Tibial artery (tissue), 4 donors: ENCODE results near the gene PSMD13.
"Not testable (repeated sequence)": the region's sequence is repeated elsewhere in the genome, so short reads cannot be mapped to it uniquely, and the experiment has no call there.

Experiments
- DNase-seq, 2 donors: peaks; one replicate each; pipeline ENCODE4 v3.0.0-alpha.2; 2019
- H3K27ac ChIP-seq, 2 donors: fragments of 200-600 bp; sonication (generic) in 1 of 2; 1 replicate in 1 of 2; 2 replicates in 1 of 2; pipeline ENCODE4 v1.5.1; 2018 to 2019; ENCODE audit warnings: mild to moderate bottlenecking in 1 of 2
- H3K27me3 ChIP-seq, 2 donors: fragments of 200-600 bp; sonication (generic) in 1 of 2; one replicate each; pipeline versions ENCODE4 v1.5.1 to v1.6.0; 2016 to 2019
- H3K36me3 ChIP-seq, 3 donors: fragments of 200-600 bp; sonication (generic) in 2 of 3; one replicate each; pipeline ENCODE4 v1.5.1; 2016 to 2019; ENCODE audit warnings: mild to moderate bottlenecking in 2 of 3
- H3K4me1 ChIP-seq, 4 donors: fragments of 200-600 bp; sonication (generic) in 2 of 4; 1 replicate in 3 of 4; 2 replicates in 1 of 4; pipeline ENCODE4 v1.5.1; 2016 to 2019
- H3K4me3 ChIP-seq, 2 donors: fragments of 200-600 bp; sonication (generic) in 1 of 2; 1 replicate in 1 of 2; 2 replicates in 1 of 2; pipeline ENCODE4 v1.5.1; 2018 to 2019; ENCODE audit warnings: mild to moderate bottlenecking in 2 of 2
- H3K9me3 ChIP-seq, 3 donors: fragments of 200-600 bp; sonication (generic) in 1 of 3; one replicate each; pipeline ENCODE4 v1.5.1; 2016 to 2019
- CTCF ChIP-seq, 2 experiments: fragments of 200-600 bp in 1 of 2; fragments of 450-650 bp in 1 of 2; IDR thresholded peaks; one replicate each; pipeline ENCODE4 v1.5.1; 2017 to 2019; ENCODE audit warnings: antibody characterized with exemption in 2 of 2, mild to moderate bottlenecking in 1 of 2, moderate library complexity in 1 of 2
- intact Hi-C: fragments of 100-400 bp; cut with DNase I; formaldehyde crosslinking; loops from one replicate; pipeline ENCODE4 v1.15.0; 2023; ENCODE audit warnings: low total_unique reads

Gene PSMD13

DNA sequence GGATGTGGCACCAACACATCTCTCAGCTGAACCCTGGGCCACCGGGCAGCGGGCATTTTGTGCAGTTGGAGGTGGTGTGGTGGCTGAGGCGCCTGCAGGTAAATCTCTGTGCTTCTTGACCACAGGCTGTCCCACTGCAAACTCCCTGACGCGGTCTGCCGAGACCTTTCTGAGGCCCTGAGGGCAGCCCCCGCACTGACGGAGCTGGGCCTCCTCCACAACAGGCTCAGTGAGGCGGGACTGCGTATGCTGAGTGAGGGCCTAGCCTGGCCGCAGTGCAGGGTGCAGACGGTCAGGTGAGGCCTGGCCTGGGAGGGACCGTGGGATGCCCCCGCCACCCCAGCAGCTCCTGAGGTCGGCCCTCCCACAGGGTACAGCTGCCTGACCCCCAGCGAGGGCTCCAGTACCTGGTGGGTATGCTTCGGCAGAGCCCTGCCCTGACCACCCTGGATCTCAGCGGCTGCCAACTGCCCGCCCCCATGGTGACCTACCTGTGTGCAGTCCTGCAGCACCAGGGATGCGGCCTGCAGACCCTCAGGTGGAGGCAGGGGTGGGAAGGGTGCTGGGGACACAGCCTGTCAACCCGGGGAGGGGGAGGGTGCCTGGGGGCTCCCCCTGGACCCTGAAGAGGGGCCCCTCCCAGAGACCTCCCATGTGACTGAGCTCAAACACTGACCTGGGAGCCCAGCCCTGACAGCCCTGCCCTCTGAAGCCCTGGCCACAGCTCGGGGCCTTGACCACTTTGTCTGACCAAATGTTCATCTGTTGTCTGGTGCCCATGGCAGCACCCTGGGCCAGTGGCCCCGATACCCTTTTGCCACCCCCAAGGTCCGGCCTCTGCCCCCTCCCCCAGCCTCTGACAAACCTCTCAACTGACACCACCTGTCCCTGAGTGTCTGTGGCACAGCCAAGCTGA lies 47.6 kb downstream of the PSMD13 start:
- no peaks in the 10 kb centered on the region for H3K36me3 ChIP-seq
- no peak overlapping the region for H3K4me3 ChIP-seq
- H3K27ac ChIP-seq = no peak overlapping the region
- DNase-seq = peak in 1 of 2 donors; percentile 60
- peaks cover 0 to 35% (median 24%) of the 10 kb centered on the region in 4 donors for H3K4me1 ChIP-seq
- intact Hi-C loops = no loop called here
- H3K9me3 ChIP-seq = no peaks in the 10 kb centered on the region
- peaks cover 0 to 69% of the 10 kb centered on the region in 2 donors for H3K27me3 ChIP-seq
- TF ChIP-seq CTCF (IDR thresholded peaks at IDR 0.05) = no peak

DNA sequence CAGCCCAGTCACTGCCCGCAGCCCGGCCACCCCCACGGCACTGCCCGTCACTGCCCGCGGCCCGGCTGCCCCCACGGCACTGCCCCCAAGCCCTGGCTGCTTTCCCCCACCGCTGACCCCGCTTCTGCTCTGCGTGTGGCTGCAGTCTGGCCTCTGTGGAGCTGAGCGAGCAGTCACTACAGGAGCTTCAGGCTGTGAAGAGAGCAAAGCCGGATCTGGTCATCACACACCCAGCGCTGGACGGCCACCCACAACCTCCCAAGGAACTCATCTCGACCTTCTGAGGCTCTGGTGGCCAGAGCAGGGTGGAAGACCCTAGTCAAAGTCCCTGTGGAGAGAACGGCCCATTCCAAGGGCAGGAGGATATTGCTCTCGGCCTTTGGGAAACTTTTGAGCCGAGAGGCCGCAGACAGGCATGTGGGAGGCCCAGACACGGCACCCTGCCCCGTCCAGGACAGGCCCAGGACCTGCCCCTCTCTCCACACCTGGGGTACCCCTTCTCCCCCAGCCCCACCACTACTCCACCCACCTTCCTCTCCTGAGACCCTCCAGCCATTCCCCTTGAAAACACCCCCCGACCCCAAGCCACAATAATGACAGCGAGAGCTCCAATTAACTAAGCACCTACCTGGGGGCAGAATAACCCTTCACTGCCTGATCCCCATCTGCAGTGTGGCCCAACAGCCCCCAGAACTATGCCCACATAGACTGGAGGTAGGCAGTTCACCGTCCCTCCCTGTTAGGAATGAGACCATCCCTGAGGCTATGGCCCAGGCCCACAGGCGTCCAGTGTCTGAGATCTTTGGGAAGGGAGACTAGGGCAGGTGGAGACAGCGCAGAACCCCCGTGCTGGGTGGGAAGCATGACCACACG lies 48.5 kb downstream of the PSMD13 start:
- intact Hi-C loops = no loop called here
- no peaks in the 10 kb centered on the region for H3K9me3 ChIP-seq
- no peak for TF ChIP-seq CTCF (IDR thresholded peaks at IDR 0.05)
- peaks cover 0 to 60% of the 10 kb centered on the region in 2 donors for H3K27me3 ChIP-seq
- peak in 1 of 2 donors; percentile 49 for DNase-seq
- H3K4me1 ChIP-seq = peaks cover 0 to 34% (median 24%) of the 10 kb centered on the region in 4 donors
- H3K27ac ChIP-seq = no peak overlapping the region
- H3K36me3 ChIP-seq = no peaks in the 10 kb centered on the region
- no peak overlapping the region for H3K4me3 ChIP-seq

DNA sequence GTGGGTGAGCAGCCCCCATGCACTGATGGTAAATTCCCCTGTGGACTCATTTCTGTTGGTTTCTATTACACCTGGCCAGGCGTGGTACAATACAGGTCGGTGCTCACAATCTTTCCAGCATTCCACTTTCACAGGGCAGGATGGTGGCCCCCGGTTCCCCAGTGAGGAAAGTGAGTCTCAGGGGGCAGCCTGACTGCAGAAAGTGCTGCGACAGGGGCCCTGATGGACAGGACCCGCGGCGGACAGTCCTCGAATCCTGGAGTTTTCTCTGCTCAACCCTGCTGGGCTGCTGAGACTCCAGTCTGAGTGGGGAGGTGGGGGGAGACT lies 49.1 kb downstream of the PSMD13 start:
- DNase-seq = peak in 1 of 2 donors; percentile 43
- H3K27me3 ChIP-seq = peaks cover 0 to 54% of the 10 kb centered on the region in 2 donors
- H3K27ac ChIP-seq = no peak overlapping the region
- no peak for TF ChIP-seq CTCF (IDR thresholded peaks at IDR 0.05)
- peaks cover 0 to 3% (median 0%) of the 10 kb centered on the region in 3 donors for H3K36me3 ChIP-seq
- no peaks in the 10 kb centered on the region for H3K9me3 ChIP-seq
- no peak overlapping the region for H3K4me3 ChIP-seq
- peaks cover 0 to 28% (median 23%) of the 10 kb centered on the region in 4 donors for H3K4me1 ChIP-seq
- intact Hi-C loops = no loop called here

DNA sequence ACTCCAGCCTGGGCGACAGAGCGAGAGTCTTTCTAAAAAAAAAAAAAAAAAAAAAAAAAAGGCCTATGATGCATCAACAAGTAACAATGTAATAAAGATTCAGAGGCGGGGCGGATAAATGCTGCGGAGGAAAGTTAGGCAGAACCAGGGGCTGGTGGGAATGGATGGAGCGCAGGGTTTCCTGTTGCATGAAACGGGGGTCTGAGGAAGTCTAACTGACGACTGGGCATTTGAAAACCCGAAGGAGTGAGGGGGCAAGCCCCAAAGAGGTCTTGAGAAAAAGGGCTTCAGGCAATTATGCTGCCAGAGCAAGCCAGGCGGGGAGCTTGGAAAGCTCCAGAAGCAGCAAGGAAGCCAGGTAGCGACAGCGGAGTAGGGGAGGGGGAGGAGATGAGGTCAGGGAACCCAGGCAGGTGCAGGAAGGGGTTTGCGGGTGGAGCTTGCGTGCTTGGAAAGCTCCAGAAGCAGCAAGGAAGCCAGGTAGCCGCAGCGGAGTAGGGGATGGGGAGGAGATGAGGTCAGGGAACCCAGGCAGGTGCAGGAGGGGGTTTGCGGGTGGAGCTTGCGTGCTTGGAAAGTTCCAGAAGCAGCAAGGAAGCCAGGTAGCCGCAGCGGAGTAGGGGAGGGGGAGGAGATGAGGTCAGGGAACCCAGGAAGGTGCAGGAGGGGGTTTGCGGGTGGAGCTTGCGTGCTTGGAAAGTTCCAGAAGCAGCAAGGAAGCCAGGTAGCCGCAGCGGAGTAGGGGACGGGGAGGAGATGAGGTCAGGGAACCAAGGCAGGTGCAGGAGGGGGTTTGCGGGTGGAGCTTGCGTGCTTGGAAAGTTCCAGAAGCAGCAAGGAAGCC lies 50.4 kb downstream of the PSMD13 start:
- peaks cover 0 to 21% (median 18%) of the 10 kb centered on the region in 4 donors for H3K4me1 ChIP-seq
- H3K9me3 ChIP-seq, H3K27ac ChIP-seq, H3K4me3 ChIP-seq, intact Hi-C loops: not testable (repeated sequence)
- H3K27me3 ChIP-seq = peaks cover 0 to 41% of the 10 kb centered on the region in 2 donors
- DNase-seq = peak in 1 of 2 donors; percentile 49
- peaks cover 0 to 11% (median 4%) of the 10 kb centered on the region in 3 donors for H3K36me3 ChIP-seq

- peak; percentile 23 to 66 for DNase-seq
- intact Hi-C loops = no loop called here
- Histone ChIP-seq H3K27me3 (peaks cover 0 to 33% of the 10 kb centered on the region in 2 donors), H3K27ac (peak overlapping the region; percentile 57 to 79), H3K4me1 (peaks cover 0 to 21% (median 18%) of the 10 kb centered on the region in 4 donors), H3K9me3 (no peaks in the 10 kb centered on the region), H3K4me3 (peak overlapping the region; percentile 69 to 95), H3K36me3 (peaks cover 0 to 19% (median 5%) of the 10 kb centered on the region in 3 donors)
- TF ChIP-seq CTCF (IDR thresholded peaks at IDR 0.05) = no peak
Measured at GRCh38 chr11:287821-288477, 51.2 kb downstream of the PSMD13 start.
